ENCODE results near the gene EFNA4. TPM values are rescaled to one million over a fixed set of nuclear protein-coding genes. Genes with fewer than 3 reads are reported as not detected.

The EFNA4 gene
- total RNA-seq, 1 experiment from 2014 or later: 7.4 TPM

DNA sequence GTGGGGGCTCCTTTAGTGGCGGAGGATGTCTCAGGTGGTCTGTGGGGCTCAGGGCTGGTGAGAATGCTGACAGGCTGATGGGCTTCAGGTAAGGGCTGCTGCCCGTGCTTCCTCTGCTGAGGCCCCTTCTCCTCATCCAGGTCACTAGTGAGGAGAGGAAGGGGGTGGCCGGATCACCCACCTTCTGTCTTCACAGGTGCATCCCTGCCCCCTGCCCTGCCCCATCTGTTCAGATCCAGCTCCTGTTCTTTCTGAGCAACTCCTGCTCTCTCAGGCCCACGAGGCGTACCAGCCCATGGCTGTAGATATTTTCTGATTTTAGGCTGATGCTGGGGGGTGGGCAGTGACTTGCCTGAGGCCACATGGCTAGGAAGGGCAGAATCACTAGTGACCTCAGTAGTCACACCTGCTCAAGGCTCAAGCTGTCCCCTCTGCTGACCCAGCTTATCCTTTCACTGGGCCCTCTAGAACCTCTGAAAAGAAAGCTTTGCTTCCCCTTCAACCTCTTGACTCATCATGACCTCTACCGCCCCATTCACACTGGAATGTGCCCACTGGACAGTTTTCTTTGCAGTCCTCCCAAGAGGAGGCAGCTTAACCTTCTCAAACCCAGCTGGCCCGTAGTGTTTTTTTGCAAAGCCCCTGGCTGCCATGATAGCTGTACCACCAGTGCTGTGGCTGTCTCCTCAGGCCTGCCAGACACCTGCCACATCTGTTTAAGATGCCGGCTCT is 44.8 kb upstream of the EFNA4 start:
- H3K36me3 Mint-ChIP-seq (ENCODE audit: insufficient read depth, unreplicated experiment): peaks cover 84% of the 10 kb centered on the region
- TF ChIP-seq, protein P1, sequence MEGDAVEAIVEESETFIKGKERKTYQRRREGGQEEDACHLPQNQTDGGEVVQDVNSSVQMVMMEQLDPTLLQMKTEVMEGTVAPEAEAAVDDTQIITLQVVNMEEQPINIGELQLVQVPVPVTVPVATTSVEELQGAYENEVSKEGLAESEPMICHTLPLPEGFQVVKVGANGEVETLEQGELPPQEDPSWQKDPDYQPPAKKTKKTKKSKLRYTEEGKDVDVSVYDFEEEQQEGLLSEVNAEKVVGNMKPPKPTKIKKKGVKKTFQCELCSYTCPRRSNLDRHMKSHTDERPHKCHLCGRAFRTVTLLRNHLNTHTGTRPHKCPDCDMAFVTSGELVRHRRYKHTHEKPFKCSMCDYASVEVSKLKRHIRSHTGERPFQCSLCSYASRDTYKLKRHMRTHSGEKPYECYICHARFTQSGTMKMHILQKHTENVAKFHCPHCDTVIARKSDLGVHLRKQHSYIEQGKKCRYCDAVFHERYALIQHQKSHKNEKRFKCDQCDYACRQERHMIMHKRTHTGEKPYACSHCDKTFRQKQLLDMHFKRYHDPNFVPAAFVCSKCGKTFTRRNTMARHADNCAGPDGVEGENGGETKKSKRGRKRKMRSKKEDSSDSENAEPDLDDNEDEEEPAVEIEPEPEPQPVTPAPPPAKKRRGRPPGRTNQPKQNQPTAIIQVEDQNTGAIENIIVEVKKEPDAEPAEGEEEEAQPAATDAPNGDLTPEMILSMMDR (IDR thresholded peaks at IDR 0.05; ENCODE audit: unreplicated experiment): no peak
- intact Hi-C loops (cut with micrococcal nuclease): no loop called here
- H3K9me3 Mint-ChIP-seq (ENCODE audit: unreplicated experiment): no peaks in the 10 kb centered on the region
- no peaks in the 10 kb centered on the region for H3K27me3 Mint-ChIP-seq (ENCODE audit: insufficient read depth, unreplicated experiment)
- ChIA-PET CTCF (interaction anchor here (0.5 to 14.4 kb wide), 22 partner anchors 9 to 118 kb away, joined by 3 to 390 read pairs (median 4); partner anchors contain the start of genes ADAM15, DCST1, DCST2 and EFNA3), POLR2A (interaction anchor here (0.5 to 14.0 kb wide), 12 partner anchors 15 to 1507 kb away, joined by 3 to 312 read pairs (median 16); partner anchors contain the start of genes ADAM15, CKS1B, DCST1 and DCST2)
- peak overlapping the region; percentile 84 for H3K27ac Mint-ChIP-seq (ENCODE audit: low read depth, unreplicated experiment)
- no TSS peak for BruUV-seq (replicated peaks)
- peak overlapping the region; percentile 62 for H3K4me3 Mint-ChIP-seq (ENCODE audit: unreplicated experiment)
- peaks cover 76% of the 10 kb centered on the region for H3K4me1 Mint-ChIP-seq (ENCODE audit: insufficient read depth, unreplicated experiment)
- no peak for DNase-seq (ENCODE audit: unreplicated experiment)

DNA sequence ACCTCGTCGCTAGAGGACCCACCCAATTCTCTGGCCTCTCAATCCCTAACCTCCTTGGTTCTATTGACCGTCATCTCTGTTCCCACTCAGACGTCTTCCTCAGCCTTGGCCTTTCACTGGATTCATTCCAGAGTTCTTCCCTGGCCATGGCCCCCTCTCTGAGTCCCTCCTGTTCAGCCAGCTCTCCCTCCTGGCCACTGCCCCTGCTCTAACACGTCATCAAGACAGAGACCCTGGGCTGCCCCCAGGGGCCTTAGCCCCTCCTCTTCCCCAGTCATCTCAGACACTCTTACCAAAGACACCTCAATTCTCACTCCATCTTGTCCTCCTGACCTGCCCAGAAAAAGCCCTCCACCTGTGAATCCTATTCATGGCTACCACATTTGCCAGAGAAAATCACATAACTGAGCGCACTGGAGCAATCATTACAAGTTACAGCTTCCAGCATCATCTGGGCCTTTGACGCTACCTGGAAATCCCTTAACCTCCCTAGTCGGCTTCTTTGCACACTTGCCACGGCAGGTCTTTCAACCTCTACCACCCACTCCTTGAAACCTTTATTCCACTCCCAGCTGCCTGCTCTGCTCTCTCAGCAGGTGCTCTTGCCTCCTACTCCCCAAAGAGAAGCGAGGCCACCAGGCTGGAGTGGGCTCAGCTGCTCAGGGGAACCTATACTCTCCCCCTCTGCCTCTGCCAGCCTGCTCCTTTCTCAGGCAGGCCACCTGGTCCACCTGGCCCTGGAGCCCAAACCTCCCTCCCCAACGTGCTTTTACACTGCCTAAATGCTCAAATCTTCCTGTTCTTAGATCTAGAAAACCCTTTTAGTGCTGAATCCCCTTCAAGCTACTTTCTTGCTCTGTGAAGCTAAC is 43.9 kb upstream of the EFNA4 start:
- no peak for DNase-seq (ENCODE audit: unreplicated experiment)
- peaks cover 76% of the 10 kb centered on the region for H3K36me3 Mint-ChIP-seq (ENCODE audit: insufficient read depth, unreplicated experiment)
- H3K27me3 Mint-ChIP-seq (ENCODE audit: insufficient read depth, unreplicated experiment): no peaks in the 10 kb centered on the region
- peaks cover 76% of the 10 kb centered on the region for H3K4me1 Mint-ChIP-seq (ENCODE audit: insufficient read depth, unreplicated experiment)
- intact Hi-C loops (cut with micrococcal nuclease): no loop called here
- peak overlapping the region; percentile 84 for H3K27ac Mint-ChIP-seq (ENCODE audit: low read depth, unreplicated experiment)
- peak overlapping the region; percentile 34 for H3K4me3 Mint-ChIP-seq (ENCODE audit: unreplicated experiment)
- ChIA-PET POLR2A (interaction anchor here (0.5 to 14.0 kb wide), 14 partner anchors 15 to 1508 kb away, joined by 3 to 312 read pairs (median 20); partner anchors contain the start of genes ADAM15, CKS1B, DCST1 and DCST2), CTCF (interaction anchor here (0.6 to 14.4 kb wide), 21 partner anchors 8 to 686 kb away, joined by 3 to 390 read pairs (median 5); partner anchors contain the start of genes ADAM15, EFNA3, FLAD1 and LENEP)
- TF ChIP-seq, protein P1 (IDR thresholded peaks at IDR 0.05; ENCODE audit: unreplicated experiment): no peak
- H3K9me3 Mint-ChIP-seq (ENCODE audit: unreplicated experiment): no peaks in the 10 kb centered on the region
- no TSS peak for BruUV-seq (replicated peaks)

DNA sequence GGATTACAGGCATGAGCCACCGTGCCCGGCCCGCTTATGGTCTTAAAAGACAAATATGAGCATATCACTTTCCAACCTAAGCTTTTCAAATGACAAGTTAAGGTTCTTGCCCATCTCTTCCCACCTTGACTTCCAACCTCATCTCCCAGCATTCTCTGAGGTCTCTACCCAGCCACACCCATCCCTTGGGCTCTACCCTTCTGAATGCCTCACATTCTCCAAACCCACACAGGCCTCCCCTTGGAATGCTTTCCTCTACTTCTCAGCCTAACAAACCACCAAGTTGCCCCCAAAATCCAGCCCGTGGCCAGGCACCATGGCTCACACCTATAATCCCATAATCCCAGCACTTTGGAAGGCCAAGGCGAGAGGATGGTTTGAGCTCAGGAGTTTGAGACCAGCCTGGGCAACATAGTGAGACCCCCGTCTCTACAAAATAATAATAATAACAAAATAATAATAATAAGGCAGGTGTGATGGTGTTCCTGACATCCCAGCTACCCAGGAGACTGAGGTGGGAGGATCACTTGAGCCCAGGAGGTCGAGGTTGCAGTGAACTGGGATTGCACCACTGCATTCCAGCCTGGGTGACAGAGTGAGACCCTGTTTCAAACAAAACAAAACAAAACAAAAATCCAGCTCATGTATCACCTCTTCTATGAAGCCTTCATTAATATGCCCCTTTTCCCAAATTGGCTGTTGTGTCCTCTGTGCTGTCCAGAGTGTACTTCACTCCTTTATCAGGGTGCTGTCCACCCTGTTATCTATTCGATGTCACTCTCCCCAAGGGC is 41.2 kb upstream of the EFNA4 start:
- TF ChIP-seq, protein P1 (IDR thresholded peaks at IDR 0.05; ENCODE audit: unreplicated experiment): no peak
- peak overlapping the region; percentile 3 for H3K4me3 Mint-ChIP-seq (ENCODE audit: unreplicated experiment)
- ChIA-PET CTCF (interaction anchor here (0.7 to 14.4 kb wide), 12 partner anchors 10 to 465 kb away, joined by 3 to 390 read pairs (median 4); partner anchors contain the start of genes ADAM15 and SHC1), POLR2A (interaction anchor here (0.6 to 14.0 kb wide), 20 partner anchors 7 to 102 kb away, joined by 3 to 312 read pairs (median 8); partner anchors contain the start of genes ADAM15, CKS1B, DCST1 and DCST2)
- H3K27me3 Mint-ChIP-seq (ENCODE audit: insufficient read depth, unreplicated experiment): no peaks in the 10 kb centered on the region
- H3K4me1 Mint-ChIP-seq (ENCODE audit: insufficient read depth, unreplicated experiment): peaks cover 67% of the 10 kb centered on the region
- intact Hi-C loops (cut with micrococcal nuclease): no loop called here
- no peaks in the 10 kb centered on the region for H3K9me3 Mint-ChIP-seq (ENCODE audit: unreplicated experiment)
- BruUV-seq (replicated peaks): no TSS peak
- H3K36me3 Mint-ChIP-seq (ENCODE audit: insufficient read depth, unreplicated experiment): peaks cover 49% of the 10 kb centered on the region
- peak overlapping the region; percentile 52 for H3K27ac Mint-ChIP-seq (ENCODE audit: low read depth, unreplicated experiment)
- DNase-seq (ENCODE audit: unreplicated experiment): peak; percentile 31
